ENCODE measurements around the gene RAP1B. TPM values are rescaled to one million over a fixed set of nuclear protein-coding genes. Genes with fewer than 3 reads are reported as not detected.

RAP1B gene
- total and polyA plus RNA-seq, 9 of the 15 experiments (the other 6 are each of a cell fraction or from before 2014, with no cell fraction given), result 107 to 309 (median 170) TPM

GRCh38 chr12:68595241-68595640, 15.5 kb upstream of the RAP1B start:
- Histone ChIP-seq H3K27me3 (ENCODE audit: control insufficient read depth in 2 of 2, insufficient read depth in 2 of 2, low read length in 2 of 2) (no peaks in the 10 kb centered on the region), H2AFZ (ENCODE audit: low read depth, low read length) (0 out of 2 replicates have a peak overlapping the region, but pooled peaks have one; percentile 21), H3K36me3 (ENCODE audit: control insufficient read depth, insufficient read depth, low read length) (no peaks in the 10 kb centered on the region), H3K4me2 (ENCODE audit: insufficient read depth, low read length) (no peak overlapping the region), H3K9ac (ENCODE audit: insufficient read depth in 1 of 2, low read depth in 2 of 2, low read length in 2 of 2) (no peak overlapping the region), H3K9me1 (ENCODE audit: control insufficient read depth, insufficient read depth, low read length) (no peaks in the 10 kb centered on the region), H3K27ac (ENCODE audit: extremely low read depth, low read depth, low read length) (no peak overlapping the region), H3K79me2 (ENCODE audit: control insufficient read depth, insufficient read depth, low read length) (no peaks in the 10 kb centered on the region), H4K20me1 (replicated peaks; ENCODE audit: control insufficient read depth, insufficient read depth, low read length) (no peaks in the 10 kb centered on the region), H3K4me1 (replicated peaks in 1 of 2; ENCODE audit: control insufficient read depth in 2 of 2, insufficient read depth in 2 of 2, low read length in 2 of 2) (no peaks in the 10 kb centered on the region; a peak in 1 of 5 replicates), H3K4me3 (no peak overlapping the region), H3K9me3 (replicated peaks; ENCODE audit: control insufficient read depth, insufficient read depth, low read depth, low read length) (no peaks in the 10 kb centered on the region)
- WGBS (ENCODE audit: insufficient coverage, low coverage, missing lambda C conversion rate), result 45% methylated on average over 4 of the region's 4 CpGs
- intact Hi-C loops (cut with micrococcal nuclease) (no loop called here), in situ Hi-C loops (cut with MboI) (no loop called here)
- no TSS peak for BruUV-seq (replicated peaks)
- ATAC-seq (no peak), DNase-seq (ENCODE audit: extremely low read depth in 1 of 4, low spot score in 3 of 4) (no peak), FAIRE-seq (no peak)
- ChIA-PET CTCF (ENCODE audit: low intra/inter-chr PET ratio) (no interaction called here), POLR2A (interaction anchor here (0.6 to 1.3 kb wide), 2 partner anchors 12 to 511 kb away, joined by 3 read pairs; no protein-coding TSS in a partner anchor)
- no peak for TF ChIP-seq ZNF140 (CRISPR knock-in tag; IDR thresholded peaks at IDR 0.05)
- no peak for TF ChIP-seq THAP12 (CRISPR knock-in tag; IDR thresholded peaks at IDR 0.05)
- TF ChIP-seq ZKSCAN3 (CRISPR knock-in tag; IDR thresholded peaks at IDR 0.05), result no peak
- TF ChIP-seq POLR3G (IDR thresholded peaks at IDR 0.05; ENCODE audit: extremely low read depth, insufficient read length, insufficient replicate concordance), result no peak
- no peak for TF ChIP-seq POLR3A (IDR thresholded peaks at IDR 0.05; ENCODE audit: borderline replicate concordance, extremely low read depth, insufficient read depth, insufficient read length)
- TF ChIP-seq HNRNPLL (IDR thresholded peaks at IDR 0.05; ENCODE audit: low read depth, low read length, poor library complexity, severe bottlenecking), result no peak
- no peak for TF ChIP-seq ZNF324 (CRISPR knock-in tag; IDR thresholded peaks at IDR 0.05)
- no peak for TF ChIP-seq ASH1L (IDR thresholded peaks at IDR 0.05; ENCODE audit: borderline replicate concordance, low read depth, partially characterized antibody)
- no peak for TF ChIP-seq KHSRP (IDR thresholded peaks at IDR 0.05)
- no peak for TF ChIP-seq MBD1 (CRISPR knock-in tag; IDR thresholded peaks at IDR 0.05)

All from K562 (cell line).